Erythroblast (primary cell): ENCODE results near the gene LPIN3.

Experiments used
- GATA1 ChIP-seq: IDR thresholded peaks from 2 replicates; pipeline ENCODE4 v1.6.1; 2011; ENCODE audit warnings: low read depth, mild to moderate bottlenecking, control low read depth, low read length, moderate library complexity
- POLR2A ChIP-seq: IDR thresholded peaks from 2 replicates; pipeline ENCODE4 v1.6.1; 2011; ENCODE audit warnings: mild to moderate bottlenecking, low read length

- TF ChIP-seq POLR2A (no peak), GATA1 (no peak)
These were observed 8.0 kb downstream of the LPIN3 start for GRCh38 chr20:41348430-41349172.
